ENCODE measurements around the gene IFI16. TPM values are rescaled to one million over a fixed set of nuclear protein-coding genes. Genes with fewer than 3 reads are reported as not detected.

Gene IFI16
- total RNA-seq, 4 donors from 2014 or later = 71.4 to 134 (median 116) TPM

GRCh38 chr1:159007726-159008125 is 2.0 kb upstream of the IFI16 start:
- TF ChIP-seq, protein P1, sequence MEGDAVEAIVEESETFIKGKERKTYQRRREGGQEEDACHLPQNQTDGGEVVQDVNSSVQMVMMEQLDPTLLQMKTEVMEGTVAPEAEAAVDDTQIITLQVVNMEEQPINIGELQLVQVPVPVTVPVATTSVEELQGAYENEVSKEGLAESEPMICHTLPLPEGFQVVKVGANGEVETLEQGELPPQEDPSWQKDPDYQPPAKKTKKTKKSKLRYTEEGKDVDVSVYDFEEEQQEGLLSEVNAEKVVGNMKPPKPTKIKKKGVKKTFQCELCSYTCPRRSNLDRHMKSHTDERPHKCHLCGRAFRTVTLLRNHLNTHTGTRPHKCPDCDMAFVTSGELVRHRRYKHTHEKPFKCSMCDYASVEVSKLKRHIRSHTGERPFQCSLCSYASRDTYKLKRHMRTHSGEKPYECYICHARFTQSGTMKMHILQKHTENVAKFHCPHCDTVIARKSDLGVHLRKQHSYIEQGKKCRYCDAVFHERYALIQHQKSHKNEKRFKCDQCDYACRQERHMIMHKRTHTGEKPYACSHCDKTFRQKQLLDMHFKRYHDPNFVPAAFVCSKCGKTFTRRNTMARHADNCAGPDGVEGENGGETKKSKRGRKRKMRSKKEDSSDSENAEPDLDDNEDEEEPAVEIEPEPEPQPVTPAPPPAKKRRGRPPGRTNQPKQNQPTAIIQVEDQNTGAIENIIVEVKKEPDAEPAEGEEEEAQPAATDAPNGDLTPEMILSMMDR (IDR thresholded peaks at IDR 0.05; ENCODE audit: low read depth) = no peak

DNA sequence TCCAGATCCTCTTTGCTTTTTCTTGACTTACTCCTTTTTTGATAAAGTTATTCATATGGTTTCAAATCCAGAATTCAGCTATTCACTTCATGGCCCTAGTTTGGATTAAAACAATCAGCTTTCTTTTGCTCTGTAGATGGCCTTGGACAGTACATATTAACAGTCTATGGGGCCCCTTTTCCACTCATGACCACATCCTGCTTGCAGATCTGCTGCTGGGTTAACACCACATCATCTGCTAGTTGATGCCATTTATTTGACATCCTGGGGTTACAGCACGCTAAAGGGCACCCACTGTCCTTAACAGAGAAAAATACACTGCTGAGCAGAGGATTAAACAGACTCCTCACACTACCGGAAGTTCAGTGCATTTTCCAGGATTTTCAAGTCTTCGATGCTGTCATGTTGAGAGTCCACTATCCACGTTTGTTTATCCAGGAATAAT is 941 bp upstream of the IFI16 start:
- TF ChIP-seq, protein P1 (IDR thresholded peaks at IDR 0.05; ENCODE audit: low read depth) = no peak

DNA sequence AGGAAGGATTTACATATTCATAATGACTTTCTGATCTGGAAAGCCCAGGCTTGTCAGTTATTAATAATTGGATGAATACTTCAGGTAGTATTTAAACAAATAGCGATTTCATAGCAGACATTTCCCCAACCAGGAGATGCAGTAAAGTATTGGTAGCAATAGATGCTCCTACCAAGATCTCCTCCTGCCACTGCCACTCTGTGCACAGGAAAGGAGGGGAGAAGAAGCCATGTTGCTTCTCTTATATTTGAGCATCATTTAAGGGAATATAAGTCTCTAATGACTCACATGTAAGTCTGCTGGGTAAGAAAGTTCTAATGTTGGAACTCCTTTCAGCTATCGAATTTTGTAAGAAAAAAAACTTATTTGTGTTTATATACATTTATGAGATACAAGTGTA is 420 bp upstream of the IFI16 start:
- TF ChIP-seq, protein P1 (IDR thresholded peaks at IDR 0.05; ENCODE audit: low read depth) = no peak

DNA sequence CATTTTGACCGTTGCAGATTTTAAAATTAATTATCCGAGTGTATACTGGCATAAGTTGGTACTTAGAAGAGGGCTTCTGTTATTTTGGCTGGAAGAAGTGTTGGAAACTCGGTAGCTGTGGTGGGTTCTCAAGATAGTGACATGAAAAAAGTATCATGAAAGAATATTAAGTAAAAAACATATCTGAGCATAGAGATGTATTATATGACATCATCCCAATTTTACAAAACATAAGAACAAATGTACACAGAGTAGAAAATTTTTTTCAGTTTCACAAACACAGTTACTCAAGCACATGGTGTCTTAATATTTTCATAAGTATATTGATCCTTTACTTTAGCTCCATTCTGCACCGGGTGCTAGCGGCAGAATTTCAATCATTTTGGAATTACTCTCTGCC is 684 bp downstream of the IFI16 start:
- TF ChIP-seq, protein P1 (IDR thresholded peaks at IDR 0.05; ENCODE audit: low read depth) = no peak

DNA sequence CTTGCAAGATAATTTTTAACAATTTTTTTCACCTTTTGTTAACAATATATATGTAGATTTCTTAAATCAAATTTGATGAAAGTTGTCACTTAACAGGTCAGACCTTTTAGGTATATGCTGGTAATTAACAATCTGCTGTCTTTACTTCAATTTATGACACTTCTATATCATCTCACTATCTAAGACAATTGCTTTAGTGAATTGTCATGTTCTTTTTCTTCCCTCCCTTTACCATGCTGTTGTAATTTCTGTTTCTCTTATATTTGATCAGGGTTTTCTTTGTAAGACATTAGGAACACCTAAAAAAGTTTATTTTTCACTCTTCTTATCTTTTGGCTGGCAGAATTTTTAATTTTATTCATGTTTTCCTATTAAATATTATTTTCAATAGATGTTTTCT is 2.0 kb downstream of the IFI16 start:
- TF ChIP-seq, protein P1 (IDR thresholded peaks at IDR 0.05; ENCODE audit: low read depth) = no peak

GRCh38 chr1:159012495-159012894 is 2.8 kb downstream of the IFI16 start:
- TF ChIP-seq, protein P1 (IDR thresholded peaks at IDR 0.05; ENCODE audit: low read depth) = no peak

GRCh38 chr1:159014003-159014571 is 4.4 kb downstream of the IFI16 start:
- TF ChIP-seq, protein P1 (IDR thresholded peaks at IDR 0.05; ENCODE audit: low read depth) = no peak

Measured in subcutaneous adipose tissue (tissue), 4 donors.